GM12874 (cell line): ENCODE data around the gene EME2.

Source experiments
- CTCF ChIP-seq: IDR thresholded peaks from 2 replicates; pipeline ENCODE4 v1.5.1; 2011; ENCODE audit warnings: low read depth, mild to moderate bottlenecking, control low read depth, low read length, moderate library complexity; ENCODE audit not compliant: insufficient read depth

The EME2 gene

DNA sequence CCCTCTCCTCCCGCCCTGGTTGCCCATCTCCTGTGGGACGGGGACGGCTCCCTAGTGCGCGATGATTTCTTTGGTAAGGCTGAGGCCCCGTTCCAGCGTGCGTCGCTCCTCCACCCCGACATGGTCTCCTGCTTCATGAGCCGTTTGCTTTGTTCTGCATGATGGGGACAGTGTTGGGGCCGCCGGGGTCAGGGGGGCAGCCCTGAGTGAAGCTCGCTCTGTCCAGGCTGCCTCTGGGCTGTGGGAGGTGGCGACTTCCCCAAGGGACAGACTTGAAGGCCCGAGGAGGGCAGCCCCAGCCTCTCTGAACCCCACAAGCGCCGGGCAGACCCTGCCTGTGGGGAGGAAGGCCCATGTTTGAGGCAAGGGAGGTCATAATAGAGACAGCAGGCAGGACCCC, 13.7 kb upstream of the EME2 start:
- TF ChIP-seq CTCF = no peak

- no peak for TF ChIP-seq CTCF
Measured at GRCh38 chr16:1759511-1759910, 13.1 kb upstream of the EME2 start.

GRCh38 chr16:1760911-1761310, 11.7 kb upstream of the EME2 start:
- TF ChIP-seq CTCF = no peak

GRCh38 chr16:1761751-1762150, 10.9 kb upstream of the EME2 start:
- TF ChIP-seq CTCF = no peak

DNA sequence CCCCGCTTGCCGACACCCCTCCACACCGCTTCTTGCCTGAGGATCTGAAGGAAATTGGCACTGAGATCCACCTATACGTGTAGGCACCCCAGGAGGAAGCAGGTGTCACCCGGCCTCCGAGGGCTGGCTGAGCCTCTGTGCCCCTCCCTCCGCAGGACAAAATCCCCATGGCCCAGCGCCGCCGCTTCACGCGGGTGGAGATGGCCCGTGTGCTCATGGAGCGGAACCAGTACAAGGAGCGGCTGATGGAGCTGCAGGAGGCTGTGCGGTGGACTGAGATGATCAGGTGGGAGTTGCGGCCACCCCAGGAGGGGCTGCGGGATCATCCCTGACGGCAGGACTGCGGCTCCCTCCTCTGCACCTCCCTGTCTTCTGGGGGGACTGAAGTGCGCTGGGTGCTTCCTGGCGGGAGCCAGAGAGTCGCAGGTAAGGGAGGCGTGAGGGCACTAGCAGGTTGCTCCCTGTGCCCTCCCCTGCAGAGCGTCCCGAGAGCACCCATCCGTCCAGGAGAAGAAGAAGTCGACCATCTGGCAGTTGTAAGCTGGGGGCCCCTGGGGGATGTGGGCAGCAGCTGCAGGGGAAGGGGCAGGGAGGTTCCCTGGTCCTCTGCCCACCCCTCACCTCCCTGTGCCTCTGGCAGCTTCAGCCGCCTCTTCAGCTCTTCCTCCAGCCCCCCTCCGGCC, 10.3 kb upstream of the EME2 start:
- no peak for TF ChIP-seq CTCF

GRCh38 chr16:1762879-1763520, 9.6 kb upstream of the EME2 start:
- no peak for TF ChIP-seq CTCF

GRCh38 chr16:1763521-1764511, 8.8 kb upstream of the EME2 start:
- TF ChIP-seq CTCF = no peak
